Hippocampal formation (tissue), 2 donors: ENCODE measurements around the gene CGNL1.

Experiments used
- DNase-seq, 2 donors: peaks; one replicate each; lab custom pipeline; 2025; lab: John Stamatoyannopoulos, UW

Gene CGNL1

GRCh38 chr15:57385923-57386390, 9.7 kb downstream of the CGNL1 start:
- no peak for DNase-seq

GRCh38 chr15:57386976-57387375, 10.7 kb downstream of the CGNL1 start:
- DNase-seq = no peak

GRCh38 chr15:57387564-57388076, 11.3 kb downstream of the CGNL1 start:
- DNase-seq = no peak

GRCh38 chr15:57388464-57388863, 12.2 kb downstream of the CGNL1 start:
- DNase-seq = no peak

- DNase-seq = no peak
These were observed 13.7 kb downstream of the CGNL1 start for GRCh38 chr15:57389991-57390390.

- DNase-seq = no peak
These were observed 14.3 kb downstream of the CGNL1 start for GRCh38 chr15:57390583-57390982.

- DNase-seq = no peak
These were observed 15.2 kb downstream of the CGNL1 start for GRCh38 chr15:57391537-57391936.

GRCh38 chr15:57393061-57393460, 16.8 kb downstream of the CGNL1 start:
- DNase-seq = no peak

GRCh38 chr15:57395292-57395691, 19.0 kb downstream of the CGNL1 start:
- DNase-seq = peak; percentile 18 to 32

GRCh38 chr15:57398336-57398735, 22.0 kb downstream of the CGNL1 start:
- DNase-seq = no peak

GRCh38 chr15:57401546-57401945, 25.2 kb downstream of the CGNL1 start:
- DNase-seq = no peak

- no peak for DNase-seq
These were observed 26.7 kb downstream of the CGNL1 start for GRCh38 chr15:57403017-57403416.

- no peak for DNase-seq
These were observed 27.4 kb downstream of the CGNL1 start for GRCh38 chr15:57403566-57404325.

- no peak for DNase-seq
These were observed 28.8 kb downstream of the CGNL1 start for GRCh38 chr15:57405133-57405532.

GRCh38 chr15:57406062-57406772, 29.9 kb downstream of the CGNL1 start:
- DNase-seq = no peak

GRCh38 chr15:57410373-57410772, 34.1 kb downstream of the CGNL1 start:
- DNase-seq = no peak

- DNase-seq = no peak
These were observed 35.9 kb downstream of the CGNL1 start for GRCh38 chr15:57411945-57412768.

- no peak for DNase-seq
These were observed 39.3 kb downstream of the CGNL1 start for GRCh38 chr15:57415602-57416001.

GRCh38 chr15:57418635-57419034, 42.3 kb downstream of the CGNL1 start:
- DNase-seq = no peak

GRCh38 chr15:57419335-57419734, 43.0 kb downstream of the CGNL1 start:
- no peak for DNase-seq

- DNase-seq = no peak
These were observed 44.8 kb downstream of the CGNL1 start for GRCh38 chr15:57421110-57421509.

- DNase-seq = no peak
These were observed 45.2 kb downstream of the CGNL1 start for GRCh38 chr15:57421551-57421950.
